GM12872 (cell line): ENCODE data around the gene SFXN3.
A peak's percentile ranks its signal among the peaks of the same experiment; 100 is the strongest.

Experiments
- TF ChIP-seq, protein P1 (sequence below): IDR thresholded peaks from 3 replicates; pipeline ENCODE4 v1.5.1; 2011; ENCODE audit warnings: low read depth, mild to moderate bottlenecking, low read length, moderate library complexity; ENCODE audit not compliant: insufficient read depth

Gene SFXN3

DNA sequence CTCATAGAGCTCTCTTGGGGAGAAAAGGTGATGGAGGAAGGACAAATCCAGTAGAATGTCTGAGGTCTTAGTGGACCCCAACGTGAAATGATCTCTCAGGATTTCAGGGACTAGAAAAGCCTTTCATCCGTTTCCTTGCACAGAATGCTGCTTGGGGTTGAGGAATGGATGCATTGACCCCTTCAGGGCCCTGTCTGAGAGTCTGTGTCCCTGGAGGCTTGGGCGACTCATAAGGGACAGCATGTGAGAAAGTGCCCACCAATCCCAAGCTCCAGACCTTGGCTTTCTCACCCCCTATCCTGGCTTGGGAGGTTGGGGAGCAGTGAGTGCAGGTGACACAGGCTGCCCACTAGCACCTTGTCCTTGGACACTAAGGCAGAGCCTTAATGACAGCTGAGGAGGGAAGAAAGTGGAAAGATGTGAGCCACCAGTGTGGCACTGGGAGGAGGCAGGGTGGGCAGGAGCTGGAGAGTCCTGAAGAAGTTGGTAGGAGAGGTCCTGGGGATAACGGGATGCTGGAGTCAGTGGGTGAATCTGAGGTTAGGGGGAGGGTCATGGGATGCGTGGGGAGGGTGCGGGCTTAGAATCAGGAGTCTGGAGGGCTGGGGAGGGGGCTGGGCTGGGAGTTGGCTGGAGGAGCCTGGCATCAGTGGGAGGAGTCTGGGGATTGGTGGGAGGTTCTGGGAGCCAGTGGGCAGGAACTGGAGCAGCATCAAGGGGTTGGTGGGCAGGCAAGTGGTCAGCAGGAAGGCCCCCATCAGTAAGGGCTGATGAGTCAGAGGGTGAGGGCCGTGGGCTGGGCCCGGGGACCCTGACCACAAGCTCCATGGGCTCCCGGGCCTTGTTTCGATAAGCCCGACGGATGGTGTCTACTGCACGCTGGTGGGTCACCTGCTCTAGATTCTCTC is 22.9 kb upstream of the SFXN3 start:
- TF ChIP-seq, protein P1, sequence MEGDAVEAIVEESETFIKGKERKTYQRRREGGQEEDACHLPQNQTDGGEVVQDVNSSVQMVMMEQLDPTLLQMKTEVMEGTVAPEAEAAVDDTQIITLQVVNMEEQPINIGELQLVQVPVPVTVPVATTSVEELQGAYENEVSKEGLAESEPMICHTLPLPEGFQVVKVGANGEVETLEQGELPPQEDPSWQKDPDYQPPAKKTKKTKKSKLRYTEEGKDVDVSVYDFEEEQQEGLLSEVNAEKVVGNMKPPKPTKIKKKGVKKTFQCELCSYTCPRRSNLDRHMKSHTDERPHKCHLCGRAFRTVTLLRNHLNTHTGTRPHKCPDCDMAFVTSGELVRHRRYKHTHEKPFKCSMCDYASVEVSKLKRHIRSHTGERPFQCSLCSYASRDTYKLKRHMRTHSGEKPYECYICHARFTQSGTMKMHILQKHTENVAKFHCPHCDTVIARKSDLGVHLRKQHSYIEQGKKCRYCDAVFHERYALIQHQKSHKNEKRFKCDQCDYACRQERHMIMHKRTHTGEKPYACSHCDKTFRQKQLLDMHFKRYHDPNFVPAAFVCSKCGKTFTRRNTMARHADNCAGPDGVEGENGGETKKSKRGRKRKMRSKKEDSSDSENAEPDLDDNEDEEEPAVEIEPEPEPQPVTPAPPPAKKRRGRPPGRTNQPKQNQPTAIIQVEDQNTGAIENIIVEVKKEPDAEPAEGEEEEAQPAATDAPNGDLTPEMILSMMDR: no peak

DNA sequence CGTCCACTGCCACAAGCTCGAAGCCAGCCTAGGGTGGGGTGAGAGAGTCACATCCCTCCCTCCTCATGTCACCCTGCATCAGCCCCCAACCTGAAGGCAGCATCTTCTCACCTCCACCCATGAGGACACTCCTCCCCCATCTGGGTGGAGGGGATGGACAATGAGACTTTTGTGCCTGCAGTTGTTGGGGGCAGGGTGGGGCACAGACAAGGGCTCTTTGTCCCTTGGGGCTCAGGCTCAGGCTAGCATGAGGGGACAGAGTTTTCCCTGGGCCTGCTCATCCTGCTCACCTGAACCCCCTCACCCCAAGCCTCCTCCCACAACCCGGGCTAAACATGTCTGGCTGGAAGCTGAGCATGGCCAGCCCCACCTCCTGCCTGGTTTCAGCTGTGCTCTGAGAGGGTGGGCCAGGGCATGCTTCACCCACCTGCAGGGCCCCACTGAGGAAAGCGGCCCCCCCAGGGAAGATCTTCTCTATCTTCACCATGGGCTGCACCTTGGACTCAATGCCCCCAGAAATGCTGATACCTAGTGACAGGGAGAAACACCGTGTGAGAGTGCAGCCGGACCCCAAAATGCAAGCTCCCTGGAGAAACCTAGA is 22.1 kb upstream of the SFXN3 start:
- TF ChIP-seq, protein P1: no peak

DNA sequence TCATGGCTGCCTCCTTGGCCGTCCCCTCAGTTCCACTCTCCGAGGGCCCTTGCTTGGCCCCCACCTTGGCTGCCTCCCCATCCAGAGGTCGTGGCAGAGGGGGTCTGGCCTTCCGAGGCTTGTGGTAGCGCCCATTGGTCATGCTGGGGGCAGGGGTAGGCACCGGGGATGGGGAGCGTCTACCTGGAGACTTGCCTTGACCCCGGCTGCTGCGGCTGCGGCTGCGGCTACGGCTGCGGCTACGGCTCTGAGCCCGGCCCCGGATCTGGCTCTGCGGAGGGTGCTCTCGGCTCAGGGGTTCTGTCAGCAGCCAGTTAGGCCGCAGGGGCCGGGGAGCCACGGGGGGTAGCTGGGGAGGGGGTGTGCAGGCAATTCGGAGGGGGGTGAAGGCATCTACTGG is 20.7 kb upstream of the SFXN3 start:
- TF ChIP-seq, protein P1: no peak

DNA sequence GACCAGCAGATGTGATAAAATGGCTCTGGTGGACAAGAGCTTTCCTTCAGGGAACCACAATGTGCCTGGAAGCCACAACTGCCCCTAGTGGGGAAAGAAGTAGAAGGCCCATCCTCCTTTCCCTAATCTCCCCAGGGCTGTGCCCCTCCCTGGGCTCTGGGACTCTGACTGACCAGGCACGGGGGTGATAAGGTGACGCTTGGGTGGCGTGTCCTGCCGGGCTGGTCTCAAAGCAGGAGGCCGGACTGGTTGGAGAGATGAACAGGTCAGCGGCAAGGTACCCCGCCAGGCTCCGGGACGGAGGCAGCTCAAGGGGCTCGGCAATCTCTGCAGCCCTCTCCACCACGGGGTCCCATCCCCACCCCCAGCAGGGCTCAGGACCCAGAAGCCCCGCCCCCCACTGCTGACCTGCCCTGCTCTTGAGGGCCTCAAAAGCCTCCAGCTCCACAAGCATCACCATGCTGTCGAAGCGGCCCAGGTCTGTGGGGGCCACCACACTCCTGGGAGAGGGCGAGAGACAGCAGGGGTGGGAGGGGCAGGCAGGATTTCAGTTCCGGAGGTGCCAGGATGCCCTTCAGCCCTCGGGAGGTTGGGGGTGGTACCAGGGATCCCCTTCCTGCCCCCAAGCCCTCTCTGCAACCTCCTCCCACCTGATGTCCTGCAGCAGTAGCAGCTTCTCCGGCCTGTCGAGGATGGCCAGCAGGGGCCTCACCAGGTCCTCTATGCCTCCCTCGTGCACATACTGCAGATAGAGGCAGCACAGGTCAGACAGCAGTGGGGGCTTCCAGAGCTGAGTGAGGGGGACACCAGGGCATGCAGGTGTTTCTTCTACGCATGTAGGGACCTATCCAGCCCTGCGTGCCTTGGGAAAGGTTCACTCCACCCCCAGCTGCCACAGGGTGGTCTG is 19.3 kb upstream of the SFXN3 start:
- TF ChIP-seq, protein P1: 0 out of 3 replicates have a peak, but pooled peaks have one; percentile 35

DNA sequence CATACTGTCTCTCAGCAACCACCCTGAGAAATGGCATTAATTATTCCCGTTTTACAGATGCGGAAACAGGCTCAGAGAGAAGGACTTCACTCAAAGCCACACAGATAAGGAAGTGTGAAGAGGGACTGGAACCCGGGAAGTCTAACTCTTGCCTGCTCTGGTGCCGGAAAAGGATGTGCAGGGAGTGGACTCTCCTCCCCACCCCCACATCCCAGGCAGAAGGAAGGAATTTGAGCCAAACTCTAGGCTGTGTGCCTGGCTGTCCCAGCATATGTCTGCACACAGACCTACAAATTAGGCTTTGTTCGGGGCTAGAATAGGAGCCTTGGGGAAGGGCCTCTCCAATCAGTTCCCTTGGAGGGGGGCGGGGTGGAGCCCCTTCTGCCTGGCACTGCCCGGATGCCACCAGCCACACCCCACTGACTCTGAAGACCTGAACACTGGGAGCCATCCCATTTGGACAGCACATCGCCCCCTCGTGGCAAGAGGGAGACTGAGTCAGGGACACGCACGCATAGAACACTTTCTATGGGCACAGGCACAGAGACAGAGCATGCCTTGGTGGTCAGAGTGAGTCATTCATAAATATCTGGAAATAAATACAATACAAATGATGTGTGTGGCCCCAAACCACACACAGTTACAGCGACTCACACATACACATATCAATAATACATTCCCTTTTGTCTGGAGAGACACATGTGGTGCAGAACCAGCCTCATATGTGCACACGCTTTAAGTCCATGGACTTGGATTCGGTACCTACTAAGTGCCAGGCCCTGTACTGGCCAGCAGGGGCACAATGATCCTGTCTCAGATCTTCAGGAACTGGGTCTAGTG is 18.3 kb upstream of the SFXN3 start:
- TF ChIP-seq, protein P1: peak; percentile 81

DNA sequence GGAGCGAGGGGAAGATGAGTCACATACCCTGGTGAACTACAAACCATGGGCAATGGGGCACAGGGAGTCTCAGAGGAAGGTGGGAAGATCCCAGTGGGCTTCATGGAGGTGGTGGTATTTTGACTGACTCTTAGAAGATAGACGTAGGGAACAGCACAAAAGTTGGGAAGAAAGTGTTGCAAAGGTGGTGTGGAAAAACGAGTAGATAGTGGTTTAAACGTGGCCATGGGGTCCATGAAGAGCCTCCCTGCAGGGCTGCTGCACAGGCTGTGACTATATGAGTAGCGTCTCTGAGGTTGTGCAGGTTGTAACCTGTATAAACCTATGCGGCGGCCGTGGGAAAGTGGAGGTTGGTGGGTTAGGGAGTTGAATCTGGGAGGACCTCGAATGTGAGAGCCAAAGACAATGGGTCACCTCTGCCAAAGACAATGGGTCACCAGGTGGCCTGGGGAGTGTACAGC is 17.6 kb upstream of the SFXN3 start:
- TF ChIP-seq, protein P1: no peak
